AG08395 (cell line): ENCODE measurements around the gene FRZB.
A peak's percentile ranks its signal among the peaks of the same experiment; 100 is the strongest.
"Not testable (repeated sequence)": the region's sequence is repeated elsewhere in the genome, so short reads cannot be mapped to it uniquely, and the experiment has no call there.

Experiments used
- DNase-seq: peaks from one replicate; pipeline ENCODE4 v3.0.0; 2012; ENCODE audit warnings: mixed read lengths, low spot score

FRZB gene, protein sequence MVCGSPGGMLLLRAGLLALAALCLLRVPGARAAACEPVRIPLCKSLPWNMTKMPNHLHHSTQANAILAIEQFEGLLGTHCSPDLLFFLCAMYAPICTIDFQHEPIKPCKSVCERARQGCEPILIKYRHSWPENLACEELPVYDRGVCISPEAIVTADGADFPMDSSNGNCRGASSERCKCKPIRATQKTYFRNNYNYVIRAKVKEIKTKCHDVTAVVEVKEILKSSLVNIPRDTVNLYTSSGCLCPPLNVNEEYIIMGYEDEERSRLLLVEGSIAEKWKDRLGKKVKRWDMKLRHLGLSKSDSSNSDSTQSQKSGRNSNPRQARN

DNA sequence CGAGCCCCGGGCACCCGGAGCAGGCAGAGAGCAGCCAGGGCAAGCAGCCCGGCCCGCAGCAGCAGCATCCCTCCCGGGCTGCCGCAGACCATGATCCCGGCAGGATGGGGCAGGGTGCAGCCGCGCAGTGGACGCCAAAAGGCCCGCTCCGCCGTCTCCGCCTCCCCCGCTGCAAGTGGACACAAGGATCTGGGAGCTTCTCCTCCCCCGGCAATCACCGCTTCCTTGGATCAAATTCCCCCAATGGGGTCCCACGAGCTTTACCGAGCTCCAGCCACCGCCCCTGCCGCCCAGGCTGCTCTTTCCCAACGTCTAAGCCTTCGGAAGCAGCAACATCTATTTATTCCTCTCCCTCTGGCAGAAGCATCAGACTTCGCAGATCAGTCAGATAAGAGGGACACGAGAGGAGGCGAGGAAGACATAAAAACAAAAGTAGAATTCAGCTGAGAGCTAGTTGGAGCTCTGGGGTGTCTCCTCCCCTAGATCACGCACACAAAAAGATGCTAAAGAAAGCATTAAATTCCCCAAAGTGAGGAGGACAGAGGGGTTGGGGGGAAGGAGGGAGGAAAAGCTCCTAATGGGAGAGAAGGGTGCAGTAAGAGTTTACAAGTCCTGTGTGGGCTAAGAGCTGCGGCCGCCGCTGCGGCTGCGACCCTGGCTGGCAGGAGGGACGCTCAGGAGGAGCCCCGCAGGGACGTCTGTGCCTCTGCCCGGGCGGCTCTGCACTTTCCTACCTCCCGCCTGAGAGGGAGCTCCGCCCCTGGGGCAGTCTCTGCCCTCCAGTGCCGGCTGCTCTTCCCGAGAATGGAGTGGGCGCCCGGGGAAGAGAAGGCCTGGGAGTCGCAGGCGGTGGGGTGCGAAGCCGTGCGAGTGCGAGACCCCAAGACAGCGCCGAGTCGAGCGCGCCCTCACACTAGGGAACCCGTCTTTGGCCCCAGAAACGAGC, at the start of gene FRZB:
FRZB (minus strand) TSS at position 177 of the 946 bp plus-strand sequence; CDS start at position 92, 85 bp downstream.
- peak; percentile 56 for DNase-seq

DNA sequence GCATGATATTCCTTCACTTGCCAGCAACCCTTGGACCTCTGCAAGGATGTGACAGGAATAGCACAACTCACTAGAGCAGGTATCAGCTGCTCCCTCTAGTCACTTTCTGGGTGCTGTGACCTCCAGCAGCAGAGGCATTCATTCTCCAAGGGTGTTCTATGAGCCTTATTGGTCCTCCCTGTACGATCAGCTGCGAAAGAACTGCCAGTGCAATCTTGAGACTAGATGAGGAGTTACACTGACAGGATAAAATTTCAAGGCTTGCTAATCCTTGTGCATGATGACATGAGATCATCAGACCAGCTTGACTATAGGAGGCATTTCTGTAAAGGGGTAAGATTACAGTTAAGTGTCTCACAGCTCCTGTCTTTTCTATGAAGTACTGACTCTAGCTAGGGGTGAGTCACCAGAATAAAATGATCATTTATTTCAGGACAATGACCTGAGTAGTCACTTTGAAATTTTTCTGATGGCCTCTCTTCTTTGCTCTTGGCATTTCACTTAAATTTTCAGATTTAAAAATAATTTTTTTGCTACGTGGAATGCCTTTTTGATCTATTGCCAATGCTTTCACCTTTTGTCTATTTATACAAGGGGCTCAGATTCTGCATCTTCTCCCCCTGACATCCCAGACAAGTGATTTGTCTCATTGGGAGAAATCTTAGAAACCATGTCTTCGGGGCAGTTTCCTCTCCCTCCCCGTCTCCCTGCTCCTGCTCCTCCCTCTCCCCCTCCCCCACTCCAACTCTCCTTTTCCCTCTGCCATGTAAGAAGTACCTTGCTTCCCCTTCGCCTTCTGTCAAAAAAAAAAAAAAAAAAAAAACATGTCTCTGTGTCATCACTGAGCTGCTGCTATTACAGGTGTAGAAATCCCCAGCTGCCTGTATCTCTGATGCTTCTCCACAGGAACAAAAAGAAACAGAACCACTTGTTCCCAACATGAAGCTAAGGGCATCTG, 49.2 kb upstream of the FRZB start:
- DNase-seq, result peak; percentile 83

- no peak for DNase-seq
Measured at GRCh38 chr2:182914852-182915251, 48.4 kb upstream of the FRZB start.

GRCh38 chr2:182913064-182913463, 46.6 kb upstream of the FRZB start:
- no peak for DNase-seq

GRCh38 chr2:182912518-182912915, 46.1 kb upstream of the FRZB start:
- no peak for DNase-seq

DNA sequence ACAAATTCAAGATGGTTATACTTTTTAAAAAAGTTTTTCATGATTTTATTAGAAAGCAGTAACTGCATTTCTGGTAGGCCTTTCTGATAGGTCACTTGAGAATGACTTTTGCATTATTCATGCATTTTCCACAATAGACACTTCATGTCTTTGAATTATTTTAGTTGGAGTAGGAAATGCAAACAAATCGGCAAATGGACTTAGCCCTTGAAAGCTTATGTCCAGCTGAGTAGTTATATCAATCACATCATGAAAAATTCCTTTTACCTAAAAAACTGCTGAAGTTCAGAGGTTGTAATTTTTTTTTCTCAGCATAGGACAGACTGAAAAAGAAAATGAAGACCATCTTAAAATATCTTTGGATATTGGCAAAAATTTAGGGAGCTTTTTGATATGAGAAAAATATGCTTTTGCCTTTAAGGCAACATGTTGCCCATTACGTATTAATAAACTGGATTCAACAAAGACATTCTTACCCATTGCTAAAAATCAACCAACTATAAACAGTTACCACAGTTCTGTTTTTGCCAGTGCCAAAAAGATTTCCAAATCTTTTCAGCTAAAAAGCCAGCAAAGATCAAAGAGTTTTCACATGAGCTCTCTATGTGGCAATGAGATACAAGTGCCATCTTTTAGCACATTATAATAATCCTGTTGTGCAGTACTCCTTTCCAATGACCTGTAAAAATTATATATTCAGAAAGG, 45.5 kb upstream of the FRZB start:
- DNase-seq, result no peak

DNA sequence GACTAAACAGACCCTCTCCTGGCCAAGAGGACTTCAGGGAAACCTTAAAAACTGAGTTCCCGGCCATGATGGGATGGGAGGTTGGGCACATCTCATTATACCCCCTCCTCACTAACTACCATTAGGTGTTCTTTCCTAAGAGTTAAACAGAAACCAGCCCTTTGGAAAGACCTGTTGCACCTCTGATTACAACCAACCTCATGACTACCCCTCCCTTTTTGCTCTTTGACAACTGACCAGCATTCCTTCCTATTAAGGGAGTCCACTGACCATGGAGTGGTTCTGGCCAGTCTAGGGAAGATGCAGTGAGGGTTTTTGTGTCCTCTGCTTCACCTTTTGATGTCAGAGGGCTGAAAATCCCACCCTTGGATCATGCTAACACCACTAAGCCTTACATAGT, 44.5 kb upstream of the FRZB start:
- DNase-seq, result no peak

GRCh38 chr2:182907081-182907830, 40.8 kb upstream of the FRZB start:
- no peak for DNase-seq

DNA sequence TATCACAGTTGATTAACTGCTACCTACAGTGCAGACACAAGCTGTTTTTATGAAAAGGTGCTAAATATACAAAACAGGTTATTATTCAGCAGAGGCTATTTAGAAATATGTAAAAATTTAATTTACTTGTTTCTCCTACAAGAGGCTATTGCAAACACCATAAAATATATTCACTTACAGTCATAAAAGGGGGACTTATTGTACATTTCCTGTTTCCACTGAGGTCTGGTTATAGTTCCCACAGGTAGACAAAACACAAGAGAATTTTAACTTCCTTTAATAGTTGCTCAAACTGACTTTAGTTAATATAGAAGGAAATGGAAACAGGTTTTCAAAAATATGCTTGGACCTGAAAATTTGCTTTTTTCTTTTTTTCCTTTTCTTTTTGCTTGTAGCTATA, 40.0 kb upstream of the FRZB start:
- DNase-seq, result no peak

DNA sequence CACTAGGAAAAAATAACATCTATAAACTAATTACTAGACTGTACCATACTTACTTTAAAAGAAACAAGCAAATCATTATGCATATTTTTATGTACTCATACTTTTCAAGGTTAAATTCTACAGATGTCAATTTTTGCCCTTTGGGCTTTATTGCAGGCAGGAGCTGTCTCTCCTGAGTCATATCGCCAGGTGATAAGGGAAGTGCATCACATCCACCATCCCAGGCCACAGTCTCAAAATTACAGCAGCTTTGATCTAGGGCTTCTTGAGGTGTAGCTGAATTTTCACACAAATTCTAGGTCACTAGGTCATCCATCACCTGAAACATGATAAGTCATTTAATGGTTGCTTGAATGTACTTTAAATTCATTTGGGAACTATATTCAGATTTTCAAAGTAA, 38.4 kb upstream of the FRZB start:
- no peak for DNase-seq

DNA sequence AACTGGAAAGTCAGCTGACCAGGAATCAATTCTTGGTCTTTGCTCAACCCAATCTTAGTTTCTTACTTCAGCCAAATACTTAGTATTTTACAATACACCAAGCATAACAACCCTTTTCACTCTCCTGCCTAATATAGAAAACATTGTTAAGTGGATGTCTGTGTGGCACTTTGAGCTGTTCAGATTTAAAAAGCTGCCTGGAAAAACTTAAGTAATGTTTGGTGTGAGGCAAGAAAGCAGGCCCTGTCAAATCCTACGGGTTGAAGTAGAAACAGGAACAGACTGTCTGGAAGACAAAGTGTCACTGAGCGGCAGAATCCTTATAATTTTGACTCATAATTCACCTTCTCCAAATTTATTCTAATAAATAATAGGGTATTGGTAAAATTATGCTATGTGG, 37.1 kb upstream of the FRZB start:
- no peak for DNase-seq

GRCh38 chr2:182901748-182902147, 35.3 kb upstream of the FRZB start:
- no peak for DNase-seq

GRCh38 chr2:182898718-182899117, 32.3 kb upstream of the FRZB start:
- no peak for DNase-seq

DNA sequence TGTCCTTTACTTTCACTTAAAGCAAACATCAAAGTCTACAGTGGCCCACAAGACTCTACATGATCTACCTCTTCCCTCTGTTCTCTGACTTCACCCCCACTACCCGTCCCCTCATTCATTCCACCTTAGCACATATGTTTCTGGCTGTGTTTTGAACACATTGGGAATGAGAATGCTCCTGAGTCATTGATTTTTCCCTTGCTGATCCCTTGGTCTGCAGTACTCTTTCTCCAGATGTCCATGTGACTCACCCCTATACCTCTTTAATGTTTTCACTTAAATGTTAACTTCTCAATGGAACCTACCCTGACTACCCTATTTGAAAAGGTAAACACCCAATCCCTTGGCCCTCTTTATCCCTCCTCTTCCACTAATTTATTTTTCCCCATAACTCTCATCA, 30.7 kb upstream of the FRZB start:
- peak; percentile 32 for DNase-seq

GRCh38 chr2:182895798-182896197, 29.4 kb upstream of the FRZB start:
- DNase-seq, result no peak

DNA sequence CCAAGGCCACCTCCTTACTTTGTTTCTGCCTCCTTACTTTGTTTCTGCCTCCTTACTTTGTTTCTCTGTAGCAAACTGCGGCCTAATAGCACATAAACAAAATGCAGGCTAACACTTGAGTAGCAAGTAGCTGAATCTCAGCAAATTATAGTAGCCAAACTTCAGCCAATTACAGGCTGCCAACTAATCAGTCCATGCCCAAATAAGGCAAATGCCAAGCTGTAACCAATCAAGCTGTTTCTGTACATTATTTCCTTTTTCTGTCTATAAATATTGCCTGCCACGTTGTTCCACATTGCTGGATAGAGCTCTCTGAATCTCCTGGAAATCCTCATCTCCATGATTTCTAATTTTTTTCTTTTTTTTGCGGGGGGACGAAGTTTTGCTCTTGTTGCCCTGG, 28.7 kb upstream of the FRZB start:
- DNase-seq, result no peak

DNA sequence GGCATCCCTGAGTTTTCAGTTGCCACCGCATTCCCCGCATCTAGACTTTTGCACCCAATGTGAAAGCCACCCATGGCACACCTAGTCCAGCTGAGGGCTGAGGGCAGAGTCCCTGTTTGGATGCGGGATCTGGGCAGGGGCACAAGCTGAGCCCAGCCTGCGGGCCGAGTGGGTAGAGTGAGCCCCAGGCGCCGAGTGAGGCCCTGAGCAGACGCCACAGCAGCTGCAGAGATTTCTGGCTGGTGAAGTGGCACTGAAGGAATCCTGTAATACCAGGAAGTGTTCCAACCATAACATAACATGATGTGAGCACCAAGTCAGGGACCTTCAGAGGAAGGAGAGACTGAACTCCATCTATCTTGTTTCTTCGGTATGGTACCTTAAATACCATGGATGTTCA, 27.7 kb upstream of the FRZB start:
- no peak for DNase-seq

DNA sequence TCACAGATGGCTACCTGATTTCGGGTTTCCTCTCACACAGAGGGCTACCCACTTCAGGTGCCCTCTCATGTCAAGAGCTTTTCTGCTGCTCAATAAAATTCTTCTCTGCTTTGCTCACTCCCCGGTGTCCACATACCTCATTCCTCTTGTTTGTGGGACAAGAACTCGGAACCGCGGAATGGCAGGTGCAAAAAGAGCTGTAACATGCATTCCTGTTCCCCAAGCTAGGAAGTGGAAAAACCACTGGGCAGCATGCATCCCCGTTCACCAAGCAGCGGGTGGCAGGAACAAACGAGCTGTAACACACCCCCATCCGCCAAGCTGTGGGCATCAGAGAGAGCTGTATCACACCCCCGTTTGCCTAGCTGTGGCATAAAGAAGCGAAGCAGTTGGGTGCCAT, 27.2 kb upstream of the FRZB start:
- DNase-seq, result no peak

DNA sequence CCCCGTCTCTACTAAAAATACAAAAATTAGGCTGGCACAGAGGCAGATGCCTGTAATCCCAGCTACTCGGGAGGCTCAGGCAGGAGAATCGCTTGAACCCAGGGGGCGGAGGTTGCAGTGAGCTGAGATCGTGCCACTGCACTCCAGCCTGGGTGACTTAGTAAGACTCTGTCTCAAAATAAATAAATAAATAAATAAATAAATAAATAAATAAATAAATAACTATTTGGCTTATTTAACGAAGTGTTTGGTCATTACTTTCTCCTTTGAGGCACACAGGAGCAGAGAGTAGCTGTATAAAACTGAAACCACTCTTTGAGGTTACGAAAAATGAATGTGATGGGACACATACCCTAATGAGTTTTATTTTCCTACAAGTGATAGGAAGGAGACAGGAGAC, 26.6 kb upstream of the FRZB start:
- DNase-seq, result not testable (repeated sequence)

- DNase-seq, result no peak
Measured at GRCh38 chr2:182891611-182892010, 25.2 kb upstream of the FRZB start.
